ENCODE results near the gene FGD3.

DNA sequence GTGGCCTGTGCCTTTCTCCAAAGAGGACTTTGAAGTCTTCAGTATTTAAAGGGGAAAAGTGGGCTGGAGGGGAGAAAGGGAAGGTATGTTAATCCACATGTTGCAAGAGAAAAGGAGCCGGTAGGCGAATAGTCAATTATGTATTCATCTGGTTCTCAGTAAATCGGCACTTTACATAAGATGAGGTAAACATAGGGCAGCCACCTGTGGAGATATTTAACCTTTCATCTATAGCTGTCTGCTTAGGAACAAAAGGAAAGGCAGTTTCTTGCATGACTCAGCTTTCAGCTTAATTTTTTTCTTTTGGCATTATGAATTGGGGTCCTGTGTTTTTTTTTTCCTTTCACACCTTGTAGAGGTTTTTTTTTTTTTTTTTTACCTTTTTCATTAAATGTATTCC lies 42.2 kb downstream of the FGD3 start:
- TF ChIP-seq, protein P1, sequence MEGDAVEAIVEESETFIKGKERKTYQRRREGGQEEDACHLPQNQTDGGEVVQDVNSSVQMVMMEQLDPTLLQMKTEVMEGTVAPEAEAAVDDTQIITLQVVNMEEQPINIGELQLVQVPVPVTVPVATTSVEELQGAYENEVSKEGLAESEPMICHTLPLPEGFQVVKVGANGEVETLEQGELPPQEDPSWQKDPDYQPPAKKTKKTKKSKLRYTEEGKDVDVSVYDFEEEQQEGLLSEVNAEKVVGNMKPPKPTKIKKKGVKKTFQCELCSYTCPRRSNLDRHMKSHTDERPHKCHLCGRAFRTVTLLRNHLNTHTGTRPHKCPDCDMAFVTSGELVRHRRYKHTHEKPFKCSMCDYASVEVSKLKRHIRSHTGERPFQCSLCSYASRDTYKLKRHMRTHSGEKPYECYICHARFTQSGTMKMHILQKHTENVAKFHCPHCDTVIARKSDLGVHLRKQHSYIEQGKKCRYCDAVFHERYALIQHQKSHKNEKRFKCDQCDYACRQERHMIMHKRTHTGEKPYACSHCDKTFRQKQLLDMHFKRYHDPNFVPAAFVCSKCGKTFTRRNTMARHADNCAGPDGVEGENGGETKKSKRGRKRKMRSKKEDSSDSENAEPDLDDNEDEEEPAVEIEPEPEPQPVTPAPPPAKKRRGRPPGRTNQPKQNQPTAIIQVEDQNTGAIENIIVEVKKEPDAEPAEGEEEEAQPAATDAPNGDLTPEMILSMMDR (conservative IDR thresholded peaks at IDR 0.05) = no peak
- no peak for TF ChIP-seq ZFX (IDR thresholded peaks at IDR 0.05)

Measured in C4-2B (cell line).